ENCODE data around the gene TBC1D9B. TPM values are rescaled to one million over a fixed set of nuclear protein-coding genes. Genes with fewer than 3 reads are reported as not detected.

Gene TBC1D9B
- total and polyA plus RNA-seq, 9 of the 15 experiments (the other 6 are each of a cell fraction or from before 2014, with no cell fraction given): 2.9 to 59.1 (median 33.5) TPM

- in situ Hi-C loops (cut with MboI): no loop called here
- no peaks in the 10 kb centered on the region for H3K27me3 ChIP-seq (ENCODE audit: control insufficient read depth in 2 of 2, insufficient read depth in 2 of 2, low read length in 2 of 2)
- peaks cover 45% of the 10 kb centered on the region; the same call in 2 of the 3 replicates for H3K36me3 ChIP-seq (ENCODE audit: control insufficient read depth, insufficient read depth, low read length)
- H3K79me2 ChIP-seq (ENCODE audit: control insufficient read depth, insufficient read depth, low read length): peaks cover 69% of the 10 kb centered on the region
- DNase-seq (ENCODE audit: extremely low read depth in 1 of 4, low spot score in 3 of 4) (no peak), ATAC-seq (no peak), FAIRE-seq (no peak)
- H4K20me1 ChIP-seq (replicated peaks; ENCODE audit: control insufficient read depth, insufficient read depth, low read length): peaks cover 13% of the 10 kb centered on the region
- CTCF ChIA-PET (ENCODE audit: low intra/inter-chr PET ratio): no interaction called here
- H3K27ac ChIP-seq (ENCODE audit: extremely low read depth, low read depth, low read length): peak overlapping the region; percentile 40; the same call in 2 of the 3 replicates
- no peak overlapping the region for H3K4me2 ChIP-seq (ENCODE audit: insufficient read depth, low read length)
- H2AFZ ChIP-seq (ENCODE audit: low read depth, low read length): no peak overlapping the region
- peaks cover 39 to 72% of the 10 kb centered on the region in 2 experiments for H3K4me1 ChIP-seq (replicated peaks in 1 of 2; ENCODE audit: control insufficient read depth in 2 of 2, insufficient read depth in 2 of 2, low read length in 2 of 2)
- no TSS peak for BruUV-seq (replicated peaks)
- TF ChIP-seq VEZF1 (CRISPR knock-in tag; IDR thresholded peaks at IDR 0.05) (0 out of 2 replicates have a peak, but pooled peaks have one; percentile 3), ZBTB26 (CRISPR knock-in tag; IDR thresholded peaks at IDR 0.05) (no peak)
- no peak overlapping the region for H3K9ac ChIP-seq (ENCODE audit: insufficient read depth in 1 of 2, low read depth in 2 of 2, low read length in 2 of 2)
- intact Hi-C loops (cut with micrococcal nuclease): no loop called here
- H3K9me3 ChIP-seq (replicated peaks; ENCODE audit: control insufficient read depth, insufficient read depth, low read depth, low read length): no peaks in the 10 kb centered on the region
- no peak overlapping the region for H3K4me3 ChIP-seq
- 89% methylated on average over 7 of the region's 8 CpGs for WGBS (ENCODE audit: insufficient coverage, low coverage, missing lambda C conversion rate)
- POLR2A ChIA-PET: interaction anchor here (1.6 kb wide), 1 partner anchor 10 kb away, joined by 4 read pairs; no protein-coding TSS in a partner anchor
- peaks cover 6% of the 10 kb centered on the region for H3K9me1 ChIP-seq (ENCODE audit: control insufficient read depth, insufficient read depth, low read length)
These were observed 90.2 kb downstream of the TBC1D9B start for GRCh38 chr5:179817470-179817840.

Measured in K562 (cell line).